Middle frontal gyrus (tissue), 1 donor: ENCODE measurements around the gene ADAMTS4.

ENCODE experiments used
- DNase-seq: peaks from one replicate; pipeline ENCODE4 v3.0.0-alpha.2; 2015; ENCODE audit warnings: low spot score; ENCODE audit errors: extremely low spot score

The ADAMTS4 gene

DNA sequence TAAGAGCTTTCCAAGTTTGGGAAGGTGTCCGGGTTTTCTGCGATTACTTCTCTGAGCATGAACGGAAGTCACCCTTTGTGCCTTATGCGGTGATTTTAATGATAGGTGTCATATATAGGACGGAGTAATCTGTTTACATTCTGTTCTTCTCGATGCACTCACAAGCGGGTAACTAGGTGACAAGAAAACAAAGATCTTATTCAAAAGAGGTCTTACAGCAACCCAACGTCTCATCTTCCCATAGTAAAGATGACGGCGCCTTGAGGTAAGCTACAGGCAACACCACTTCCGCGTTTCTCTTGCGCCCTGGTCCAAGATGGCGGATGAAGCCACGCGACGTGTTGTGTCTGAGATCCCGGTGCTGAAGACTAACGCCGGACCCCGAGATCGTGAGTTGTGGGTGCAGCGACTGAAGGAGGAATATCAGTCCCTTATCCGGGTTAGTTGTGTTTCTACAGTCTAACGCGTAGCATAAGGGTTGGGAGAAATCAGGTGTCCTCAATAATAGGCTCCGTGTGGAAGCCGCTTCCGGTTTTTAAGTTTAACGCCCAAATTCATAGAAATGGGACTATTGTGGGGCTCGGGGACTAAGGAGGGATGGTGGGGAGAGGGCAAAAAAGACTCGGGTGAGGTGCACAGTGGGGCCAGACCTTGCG is 45.0 kb downstream of the ADAMTS4 start, which contains the start of gene UFC1:
Gene UFC1, plus strand, starts transcription at position 297 of the 656 bp plus-strand sequence. Its CDS starts 20 bp downstream, at position 317.
- DNase-seq: peak; percentile 83

DNA sequence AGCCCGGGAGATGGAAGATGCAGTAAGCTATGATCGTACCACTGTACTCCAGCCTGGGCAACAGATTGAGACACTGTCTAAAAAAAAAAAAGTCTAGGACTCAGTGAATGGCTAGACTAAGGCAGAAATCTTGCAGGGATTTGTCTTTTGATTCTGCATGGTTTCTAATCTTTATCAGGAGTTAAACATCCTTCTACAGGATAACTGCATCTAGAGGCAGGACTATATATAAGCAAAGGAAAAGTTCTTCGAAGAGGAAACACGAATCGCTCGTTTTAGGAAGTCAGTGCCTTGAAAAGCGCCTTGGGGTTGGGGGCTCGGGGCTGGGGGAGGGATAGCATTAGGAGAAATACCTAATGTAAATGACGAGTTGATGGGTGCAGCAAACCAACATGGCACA is 45.7 kb downstream of the ADAMTS4 start:
- DNase-seq: no peak

DNA sequence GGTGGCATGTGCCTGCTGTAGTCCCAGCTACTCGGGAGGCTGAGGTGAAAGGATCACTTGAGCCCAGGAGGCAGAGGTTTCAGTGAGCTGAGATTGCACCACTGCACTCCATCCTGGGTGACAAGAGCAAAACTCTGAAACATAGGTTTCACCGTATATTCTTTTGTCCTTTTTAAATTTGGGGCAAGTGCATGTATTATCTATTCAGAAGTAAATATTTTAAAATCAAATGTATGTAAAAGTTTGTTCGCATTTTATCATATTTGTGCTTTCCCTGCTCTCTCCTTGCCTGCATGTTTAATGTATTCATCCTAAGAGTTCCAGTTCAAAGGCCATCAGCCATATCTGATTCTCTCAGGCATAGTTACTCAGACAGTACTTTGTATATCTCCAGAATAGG is 53.0 kb downstream of the ADAMTS4 start:
- DNase-seq: no peak

DNA sequence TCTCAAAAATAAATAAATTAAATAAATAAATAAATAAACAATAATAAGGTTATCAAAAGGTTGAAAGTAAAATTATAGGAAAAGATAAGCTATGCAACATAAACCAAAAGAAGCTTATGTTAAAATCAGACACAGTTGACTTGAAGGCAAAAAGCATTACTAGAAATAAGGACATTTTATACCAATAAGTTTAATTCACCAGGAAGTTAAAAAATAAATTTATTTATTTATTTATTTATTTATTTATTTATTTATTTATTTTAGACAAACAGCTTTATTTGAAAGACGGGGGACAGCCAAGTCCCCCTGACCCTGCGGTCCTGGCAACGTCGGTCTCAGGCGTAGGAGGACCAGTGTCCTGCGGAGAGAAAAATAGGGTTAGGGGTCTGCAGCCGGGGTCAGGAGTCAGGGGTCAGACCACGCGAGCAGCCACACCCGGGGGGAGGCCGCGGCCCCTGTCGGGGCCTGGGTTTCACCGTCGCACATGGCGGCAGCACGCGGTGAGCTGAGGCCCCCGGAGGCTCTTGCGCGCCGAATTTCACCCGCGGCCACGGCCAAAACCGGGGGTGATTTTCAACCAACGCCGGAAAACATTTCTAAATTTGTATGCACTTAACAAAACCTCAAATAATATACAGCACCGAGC is 58.0 kb downstream of the ADAMTS4 start:
- DNase-seq: no peak

DNA sequence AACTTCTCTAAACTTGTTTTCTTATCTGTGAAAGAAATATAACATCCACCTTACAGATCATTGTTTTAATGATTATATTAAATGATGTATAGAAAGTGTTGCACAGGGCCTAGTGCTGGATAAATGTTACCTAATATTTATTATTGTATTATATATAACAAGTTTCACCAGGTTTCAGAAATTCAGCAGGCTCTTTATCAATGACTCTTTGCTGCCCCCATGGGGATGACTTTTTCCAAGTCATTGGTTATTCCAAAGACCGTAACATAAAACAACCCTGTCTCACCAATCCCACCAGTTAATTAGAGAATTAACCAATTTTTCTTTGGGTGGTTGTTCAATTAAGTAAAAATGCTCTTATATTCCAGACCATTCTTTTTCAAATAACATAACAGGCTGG is 59.1 kb downstream of the ADAMTS4 start:
- no peak for DNase-seq

DNA sequence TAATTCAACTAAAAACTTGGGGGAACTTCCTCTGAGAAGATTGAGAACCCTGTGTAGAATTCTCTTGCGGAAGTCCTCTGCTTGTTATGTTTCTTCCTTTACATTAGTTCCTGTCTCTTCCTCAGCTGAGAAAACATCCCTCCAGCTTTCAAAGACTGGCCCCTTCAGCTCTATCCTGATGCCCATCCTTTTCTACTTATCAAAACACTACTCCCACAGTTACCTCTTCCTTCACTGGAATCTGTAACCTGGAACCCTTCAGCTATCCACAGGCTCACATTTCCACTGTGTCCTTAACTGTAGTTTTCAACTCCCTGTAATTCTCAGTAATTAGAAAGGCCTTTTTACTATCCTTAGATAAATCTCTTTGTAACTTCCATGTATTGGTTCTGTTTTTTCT is 60.4 kb downstream of the ADAMTS4 start:
- DNase-seq: no peak

DNA sequence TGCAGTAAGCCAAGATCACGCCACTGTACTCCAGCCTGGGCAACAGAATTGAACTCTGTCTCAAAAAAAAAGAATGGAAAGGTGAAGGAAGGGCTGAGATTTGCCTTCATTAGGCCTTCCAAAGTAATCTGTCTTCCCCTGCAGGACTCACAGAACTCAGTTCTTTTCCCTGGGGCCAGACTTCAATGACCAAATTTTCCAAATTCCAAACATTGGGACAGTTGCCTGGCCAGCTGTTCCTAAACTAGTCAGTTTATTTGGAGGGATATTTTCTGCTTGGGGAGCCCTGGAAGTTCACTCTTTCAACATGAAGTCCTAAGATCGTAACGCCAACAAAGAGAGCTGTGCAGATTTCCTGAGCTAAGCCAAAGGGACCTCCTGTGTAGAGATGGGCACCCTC is 61.0 kb downstream of the ADAMTS4 start:
- no peak for DNase-seq
